ENCODE measurements around the gene PITPNB.
A peak's percentile ranks its signal among the peaks of the same experiment; 100 is the strongest.

The PITPNB gene

DNA sequence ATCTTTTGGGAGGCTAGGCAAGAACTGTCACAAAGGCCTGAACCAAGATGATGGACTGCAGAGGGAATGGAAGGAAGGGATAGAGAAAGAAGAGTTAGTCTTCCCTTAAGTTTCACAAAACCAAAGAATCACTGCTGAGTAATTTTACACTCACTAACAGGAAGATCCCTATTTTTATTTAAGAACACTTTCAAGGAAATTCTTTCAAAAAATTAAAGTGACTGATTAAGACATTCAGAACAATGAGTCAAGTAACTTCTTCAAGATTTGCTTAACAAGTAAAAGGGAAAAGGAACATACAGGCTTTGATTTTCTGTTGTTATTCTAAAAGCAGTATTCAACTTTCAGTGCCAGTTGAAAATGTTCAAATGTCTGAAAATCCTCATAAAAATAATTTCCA is 3.1 kb downstream of the PITPNB start:
- no peak overlapping the region for H3K9ac ChIP-seq (ENCODE audit: low read length)
- H3K79me2 ChIP-seq (ENCODE audit: insufficient read depth, low read length) = peaks cover 87% of the 10 kb centered on the region
- H3K4me1 ChIP-seq (ENCODE audit: insufficient read depth, low read length, severe bottlenecking) = peaks cover 62% of the 10 kb centered on the region
- H3K36me3 ChIP-seq (ENCODE audit: insufficient read depth, low read length) = peaks cover 35% of the 10 kb centered on the region; the same call in 1 of the 2 replicates
- H3K9me3 ChIP-seq (ENCODE audit: low read length) = no peaks in the 10 kb centered on the region
- H3K27ac ChIP-seq (ENCODE audit: low read depth, low read length, poor library complexity, severe bottlenecking) = no peak overlapping the region
- no peak for TF ChIP-seq EZH2 (IDR thresholded peaks at IDR 0.05; ENCODE audit: borderline replicate concordance, low read length)
- TF ChIP-seq CTCF (IDR thresholded peaks at IDR 0.05; ENCODE audit: low read length) = no peak
- H2AFZ ChIP-seq (ENCODE audit: low read length) = no peak overlapping the region
- no peaks in the 10 kb centered on the region for H3K9me2 ChIP-seq (ENCODE audit: low read depth, low read length)
- H3F3A ChIP-seq (ENCODE audit: insufficient read depth, low read length) = no peaks in the 10 kb centered on the region
- 0 out of 2 replicates have a peak, but pooled peaks cover 4% of the 10 kb centered on the region for H4K20me1 ChIP-seq (ENCODE audit: insufficient read depth, low read length)
- H3K4me3 ChIP-seq (ENCODE audit: low read depth, low read length, poor library complexity, severe bottlenecking) = no peak overlapping the region
- H3K4me2 ChIP-seq (ENCODE audit: low read length) = peak overlapping the region; percentile 15; the same call in 1 of the 2 replicates
- no peaks in the 10 kb centered on the region for H3K27me3 ChIP-seq (ENCODE audit: insufficient read depth, low read length)

DNA sequence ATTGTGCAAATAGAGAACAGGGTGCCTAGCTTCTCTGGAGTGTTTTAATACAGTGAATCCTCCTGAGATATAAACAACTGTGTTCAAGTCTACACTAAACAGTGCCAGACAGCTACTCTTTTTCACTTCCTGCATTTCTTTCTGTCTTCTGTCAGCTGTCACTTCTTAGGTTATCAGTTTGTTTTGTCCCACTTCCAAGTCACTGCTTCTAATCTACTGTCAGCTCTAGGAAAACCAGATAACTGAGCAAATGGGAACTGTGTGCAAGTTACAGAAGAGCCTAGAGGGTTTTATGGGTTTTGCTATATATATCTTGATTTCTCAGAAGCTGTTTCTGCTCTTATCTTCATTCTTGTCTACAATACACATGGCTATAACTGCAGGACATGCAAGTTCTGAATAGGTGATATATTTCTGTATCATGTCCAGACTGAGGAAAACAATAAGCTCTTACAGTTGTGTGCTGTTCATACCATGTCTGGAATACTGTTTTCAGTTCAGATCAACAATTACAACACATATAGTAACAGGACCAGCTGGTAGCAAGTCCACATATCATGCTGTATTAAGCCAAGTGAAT is 5.8 kb downstream of the PITPNB start:
- H3K79me2 ChIP-seq (ENCODE audit: insufficient read depth, low read length) = peaks cover 78% of the 10 kb centered on the region
- no peaks in the 10 kb centered on the region for H3F3A ChIP-seq (ENCODE audit: insufficient read depth, low read length)
- no peak for TF ChIP-seq CTCF (IDR thresholded peaks at IDR 0.05; ENCODE audit: low read length)
- H3K9me2 ChIP-seq (ENCODE audit: low read depth, low read length) = no peaks in the 10 kb centered on the region
- H2AFZ ChIP-seq (ENCODE audit: low read length) = no peak overlapping the region
- no peaks in the 10 kb centered on the region for H3K9me3 ChIP-seq (ENCODE audit: low read length)
- H4K20me1 ChIP-seq (ENCODE audit: insufficient read depth, low read length) = 0 out of 2 replicates have a peak, but pooled peaks cover 4% of the 10 kb centered on the region
- H3K4me1 ChIP-seq (ENCODE audit: insufficient read depth, low read length, severe bottlenecking) = peaks cover 49% of the 10 kb centered on the region
- peaks cover 62% of the 10 kb centered on the region for H3K36me3 ChIP-seq (ENCODE audit: insufficient read depth, low read length)
- H3K9ac ChIP-seq (ENCODE audit: low read length) = no peak overlapping the region
- H3K4me3 ChIP-seq (ENCODE audit: low read depth, low read length, poor library complexity, severe bottlenecking) = no peak overlapping the region
- no peak overlapping the region for H3K4me2 ChIP-seq (ENCODE audit: low read length)
- H3K27me3 ChIP-seq (ENCODE audit: insufficient read depth, low read length) = no peaks in the 10 kb centered on the region
- no peak overlapping the region for H3K27ac ChIP-seq (ENCODE audit: low read depth, low read length, poor library complexity, severe bottlenecking)

GRCh38 chr22:27912101-27912500 is 7.0 kb downstream of the PITPNB start:
- Histone ChIP-seq H3K27ac (ENCODE audit: low read depth, low read length, poor library complexity, severe bottlenecking) (no peak overlapping the region), H4K20me1 (ENCODE audit: insufficient read depth, low read length) (0 out of 2 replicates have a peak, but pooled peaks cover 4% of the 10 kb centered on the region)

More at GRCh38 chr22:27912101-27912500, 7.0 kb downstream of the PITPNB start:
- Histone ChIP-seq H3K27me3 (ENCODE audit: insufficient read depth, low read length) (no peaks in the 10 kb centered on the region), H3K4me2 (ENCODE audit: low read length) (no peak overlapping the region), H3F3A (ENCODE audit: insufficient read depth, low read length) (no peaks in the 10 kb centered on the region), H3K4me3 (ENCODE audit: low read depth, low read length, poor library complexity, severe bottlenecking) (no peak overlapping the region), H2AFZ (ENCODE audit: low read length) (no peak overlapping the region), H3K79me2 (ENCODE audit: insufficient read depth, low read length) (peaks cover 68% of the 10 kb centered on the region), H3K4me1 (ENCODE audit: insufficient read depth, low read length, severe bottlenecking) (peaks cover 37% of the 10 kb centered on the region), H3K9ac (ENCODE audit: low read length) (no peak overlapping the region), H3K9me2 (ENCODE audit: low read depth, low read length) (no peaks in the 10 kb centered on the region), H3K9me3 (ENCODE audit: low read length) (no peaks in the 10 kb centered on the region), H3K36me3 (ENCODE audit: insufficient read depth, low read length) (peaks cover 71% of the 10 kb centered on the region)
- TF ChIP-seq EZH2 (IDR thresholded peaks at IDR 0.05; ENCODE audit: borderline replicate concordance, low read length) (no peak), CTCF (IDR thresholded peaks at IDR 0.05; ENCODE audit: low read length) (no peak)
